M059J (cell line): ENCODE data around the gene PGS1. TPM values are rescaled to one million over a fixed set of nuclear protein-coding genes. Genes with fewer than 3 reads are reported as not detected.
A peak's percentile ranks its signal among the peaks of the same experiment; 100 is the strongest.

Experiments used
- DNase-seq: peaks from one replicate; pipeline ENCODE4 v3.0.0-alpha.2; 2012; ENCODE audit warnings: low read depth
- total RNA-seq: library from RNA; depleted of rRNA; stranded (reverse); fragments of >200 nt; shearing (Covaris generic); gene quantifications from 2 replicates; pipeline ENCODE4 v1.2.3, GENCODE V29; 2014

PGS1 gene
- total RNA-seq, 1 experiment from 2014 or later = 32.3 TPM

GRCh38 chr17:78408476-78409050, 30.1 kb downstream of the PGS1 start:
- DNase-seq = no peak

- no peak for DNase-seq
These were observed 30.9 kb downstream of the PGS1 start for GRCh38 chr17:78409191-78409928.

- DNase-seq = no peak
These were observed 32.9 kb downstream of the PGS1 start for GRCh38 chr17:78411241-78411857.

GRCh38 chr17:78412403-78412802, 34.0 kb downstream of the PGS1 start:
- no peak for DNase-seq

GRCh38 chr17:78414178-78415162, 36.0 kb downstream of the PGS1 start:
- DNase-seq = no peak

- peak; percentile 45 for DNase-seq
These were observed 37.6 kb downstream of the PGS1 start for GRCh38 chr17:78415821-78416711.

GRCh38 chr17:78416791-78417530, 38.5 kb downstream of the PGS1 start:
- DNase-seq = no peak

GRCh38 chr17:78417531-78417909, 39.1 kb downstream of the PGS1 start:
- no peak for DNase-seq

- no peak for DNase-seq
These were observed 40.0 kb downstream of the PGS1 start for GRCh38 chr17:78418326-78419026.

GRCh38 chr17:78419970-78420815, 41.7 kb downstream of the PGS1 start:
- DNase-seq = no peak

GRCh38 chr17:78421084-78421533, 42.7 kb downstream of the PGS1 start:
- no peak for DNase-seq

- DNase-seq = peak; percentile 66
These were observed 43.3 kb downstream of the PGS1 start for GRCh38 chr17:78421534-78422266.

- DNase-seq = no peak
These were observed 43.8 kb downstream of the PGS1 start for GRCh38 chr17:78422267-78422605.

GRCh38 chr17:78422872-78423588, 44.6 kb downstream of the PGS1 start:
- no peak for DNase-seq

- no peak for DNase-seq
These were observed 45.7 kb downstream of the PGS1 start for GRCh38 chr17:78423961-78424675.

- no peak for DNase-seq
These were observed 47.0 kb downstream of the PGS1 start for GRCh38 chr17:78425429-78425828.
